ENCODE measurements around the gene RAB6A. TPM values are rescaled to one million over a fixed set of nuclear protein-coding genes. Genes with fewer than 3 reads are reported as not detected.

RAB6A gene
- total RNA-seq, 1 experiment from 2014 or later, result 105 TPM

GRCh38 chr11:73655686-73656085, 105.2 kb downstream of the RAB6A start:
- POLR2A ChIA-PET (ENCODE audit: low non-redundant PET), result interaction anchor here (0.6 kb wide), 1 partner anchor 25 kb away, joined by 3 read pairs; no protein-coding TSS in a partner anchor
- Histone ChIP-seq H3K27ac (ENCODE audit: low read depth, low read length, poor library complexity, severe bottlenecking) (no peak overlapping the region), H3K4me1 (ENCODE audit: insufficient read depth, low read length, poor library complexity, severe bottlenecking) (no peaks in the 10 kb centered on the region), H3K36me3 (ENCODE audit: insufficient read depth, low read length, poor library complexity, severe bottlenecking) (no peaks in the 10 kb centered on the region), H3K9me3 (ENCODE audit: low read depth, low read length, poor library complexity, severe bottlenecking) (no peaks in the 10 kb centered on the region), H3K4me3 (ENCODE audit: low read depth, low read length, poor library complexity, severe bottlenecking) (no peak overlapping the region), H3K27me3 (replicated peaks; ENCODE audit: insufficient read depth, low read depth, low read length, poor library complexity) (no peaks in the 10 kb centered on the region)
- intact Hi-C loops (cut with micrococcal nuclease; ENCODE audit: unreplicated experiment), result no loop called here
- CTCF ChIA-PET, result interaction anchor here (1.0 kb wide), 1 partner anchor 30 kb away, joined by 4 read pairs; no protein-coding TSS in a partner anchor
- BruUV-seq (replicated peaks), result no TSS peak
- TF ChIP-seq CTCF (conservative IDR thresholded peaks at IDR 0.05; ENCODE audit: low read depth, low read length), result no peak
- no peak for TF ChIP-seq EZH2 (IDR thresholded peaks at IDR 0.05; ENCODE audit: borderline replicate concordance, low read depth, low read length, poor library complexity, severe bottlenecking)
- no peak for DNase-seq (ENCODE audit: low spot score)

GRCh38 chr11:73654482-73655021, 106.3 kb downstream of the RAB6A start:
- no TSS peak for BruUV-seq (replicated peaks)
- no peak overlapping the region for H3K27ac ChIP-seq (ENCODE audit: low read depth, low read length, poor library complexity, severe bottlenecking)
- ChIA-PET POLR2A (ENCODE audit: low non-redundant PET) (no interaction called here), CTCF (interaction anchor here (0.9 kb wide), 1 partner anchor 29 kb away, joined by 3 read pairs; no protein-coding TSS in a partner anchor)
- H3K4me1 ChIP-seq (ENCODE audit: insufficient read depth, low read length, poor library complexity, severe bottlenecking), result no peaks in the 10 kb centered on the region
- no peak overlapping the region for H3K4me3 ChIP-seq (ENCODE audit: low read depth, low read length, poor library complexity, severe bottlenecking)
- no peak for DNase-seq (ENCODE audit: low spot score)
- intact Hi-C loops (cut with micrococcal nuclease; ENCODE audit: unreplicated experiment), result no loop called here
- TF ChIP-seq CTCF (conservative IDR thresholded peaks at IDR 0.05; ENCODE audit: low read depth, low read length) (no peak), EZH2 (IDR thresholded peaks at IDR 0.05; ENCODE audit: borderline replicate concordance, low read depth, low read length, poor library complexity, severe bottlenecking) (no peak)
- H3K36me3 ChIP-seq (ENCODE audit: insufficient read depth, low read length, poor library complexity, severe bottlenecking), result no peaks in the 10 kb centered on the region
- no peaks in the 10 kb centered on the region for H3K27me3 ChIP-seq (replicated peaks; ENCODE audit: insufficient read depth, low read depth, low read length, poor library complexity)
- H3K9me3 ChIP-seq (ENCODE audit: low read depth, low read length, poor library complexity, severe bottlenecking), result no peaks in the 10 kb centered on the region

GRCh38 chr11:73653996-73654395, 106.9 kb downstream of the RAB6A start:
- BruUV-seq (replicated peaks), result no TSS peak
- DNase-seq (ENCODE audit: low spot score), result no peak
- TF ChIP-seq CTCF (conservative IDR thresholded peaks at IDR 0.05; ENCODE audit: low read depth, low read length), result no peak
- no peak for TF ChIP-seq EZH2 (IDR thresholded peaks at IDR 0.05; ENCODE audit: borderline replicate concordance, low read depth, low read length, poor library complexity, severe bottlenecking)
- Histone ChIP-seq H3K4me1 (ENCODE audit: insufficient read depth, low read length, poor library complexity, severe bottlenecking) (no peaks in the 10 kb centered on the region), H3K4me3 (ENCODE audit: low read depth, low read length, poor library complexity, severe bottlenecking) (no peak overlapping the region), H3K36me3 (ENCODE audit: insufficient read depth, low read length, poor library complexity, severe bottlenecking) (no peaks in the 10 kb centered on the region), H3K9me3 (ENCODE audit: low read depth, low read length, poor library complexity, severe bottlenecking) (no peaks in the 10 kb centered on the region), H3K27ac (ENCODE audit: low read depth, low read length, poor library complexity, severe bottlenecking) (no peak overlapping the region), H3K27me3 (replicated peaks; ENCODE audit: insufficient read depth, low read depth, low read length, poor library complexity) (no peaks in the 10 kb centered on the region)
- ChIA-PET POLR2A (ENCODE audit: low non-redundant PET) (no interaction called here), CTCF (interaction anchor here (0.9 kb wide), 1 partner anchor 28 kb away, joined by 3 read pairs; no protein-coding TSS in a partner anchor)
- intact Hi-C loops (cut with micrococcal nuclease; ENCODE audit: unreplicated experiment), result no loop called here

Measured in A673 (cell line).